ENCODE results near the gene NBPF14. TPM values are rescaled to one million over a fixed set of nuclear protein-coding genes. Genes with fewer than 3 reads are reported as not detected.

NBPF14 gene
- total RNA-seq, 1 experiment from 2014 or later, result 8.3 TPM

Small RNAs within 50 kb of the gene (small RNA-seq; reads per million reads assigned to genes)
- 0.44 to 6.2 reads per million in 2 experiments for gene RF00003

Other genes starting within 250 kb of the NBPF14 start
- not detected in 2 replicates for gene PPIAL4G, start 112.7 kb downstream of the NBPF14 start, total RNA-seq (2014; rRNA removed; shearing (Covaris generic))
- gene NUDT4B, start 152.8 kb upstream of the NBPF14 start, total RNA-seq (2014; rRNA removed; shearing (Covaris generic)), result 27.7 and 40.6 TPM in 2 replicates
- 6.6 and 9.7 TPM in 2 replicates for gene PDE4DIP, start 248.4 kb upstream of the NBPF14 start, total RNA-seq (2014; rRNA removed; shearing (Covaris generic))

All from NCI-H460 (cell line).